ENCODE data around the gene SLC27A4.

SLC27A4 gene

GRCh38 chr9:128339761-128340690 is at the start of gene SLC27A4:
Gene SLC27A4 (plus strand): TSS chr9:128340527. CDS start chr9:128343133, 2,606 bp downstream.
- H3K27me3 Mint-ChIP-seq: no peaks in the 10 kb centered on the region
- H3K4me3 Mint-ChIP-seq: peak within 1 kb of the TSS; percentile 93
- H3K36me3 Mint-ChIP-seq: peaks cover 19% of the 10 kb centered on the region
- peak; percentile 97 for ATAC-seq
- peak within 1 kb of the TSS; percentile 68 for H3K27ac Mint-ChIP-seq
- H3K4me1 Mint-ChIP-seq: peaks cover 9% of the 10 kb centered on the region
- no peaks in the 10 kb centered on the region for H3K9me3 Mint-ChIP-seq

- Mint-ChIP-seq H3K36me3 (peaks cover 17% of the 10 kb centered on the region), H3K4me3 (no peak overlapping the region)
Measured at GRCh38 chr9:128292009-128292408, 48.3 kb upstream of the SLC27A4 start.

GRCh38 chr9:128293091-128293490 is 47.2 kb upstream of the SLC27A4 start:
- Mint-ChIP-seq H3K36me3 (peaks cover 11% of the 10 kb centered on the region), H3K4me1 (no peaks in the 10 kb centered on the region), H3K27ac (no peak overlapping the region), H3K4me3 (no peak overlapping the region), H3K27me3 (no peaks in the 10 kb centered on the region), H3K9me3 (no peaks in the 10 kb centered on the region)
- ATAC-seq: no peak

More at GRCh38 chr9:128292009-128292408, 48.3 kb upstream of the SLC27A4 start:
- no peaks in the 10 kb centered on the region for H3K27me3 Mint-ChIP-seq
- no peaks in the 10 kb centered on the region for H3K9me3 Mint-ChIP-seq
- no peak overlapping the region for H3K27ac Mint-ChIP-seq
- no peaks in the 10 kb centered on the region for H3K4me1 Mint-ChIP-seq
- ATAC-seq: no peak

GRCh38 chr9:128294142-128294541 is 46.2 kb upstream of the SLC27A4 start:
- Mint-ChIP-seq H3K27ac (no peak overlapping the region), H3K4me3 (no peak overlapping the region), H3K36me3 (peaks cover under 1% of the 10 kb centered on the region), H3K27me3 (no peaks in the 10 kb centered on the region), H3K4me1 (no peaks in the 10 kb centered on the region), H3K9me3 (no peaks in the 10 kb centered on the region)
- ATAC-seq: no peak

- no peaks in the 10 kb centered on the region for H3K4me1 Mint-ChIP-seq
- no peaks in the 10 kb centered on the region for H3K9me3 Mint-ChIP-seq
- no peaks in the 10 kb centered on the region for H3K27me3 Mint-ChIP-seq
- ATAC-seq: no peak
- no peak overlapping the region for H3K27ac Mint-ChIP-seq
- no peak overlapping the region for H3K4me3 Mint-ChIP-seq
- no peaks in the 10 kb centered on the region for H3K36me3 Mint-ChIP-seq
Measured at GRCh38 chr9:128296340-128297220, 43.7 kb upstream of the SLC27A4 start.

GRCh38 chr9:128297221-128297773 is 43.0 kb upstream of the SLC27A4 start:
- no peaks in the 10 kb centered on the region for H3K9me3 Mint-ChIP-seq
- H3K36me3 Mint-ChIP-seq: no peaks in the 10 kb centered on the region
- H3K27ac Mint-ChIP-seq: no peak overlapping the region
- no peak for ATAC-seq
- no peaks in the 10 kb centered on the region for H3K27me3 Mint-ChIP-seq
- H3K4me3 Mint-ChIP-seq: no peak overlapping the region
- no peaks in the 10 kb centered on the region for H3K4me1 Mint-ChIP-seq

- Mint-ChIP-seq H3K27ac (no peak overlapping the region), H3K27me3 (no peaks in the 10 kb centered on the region), H3K9me3 (no peaks in the 10 kb centered on the region), H3K36me3 (no peaks in the 10 kb centered on the region), H3K4me3 (no peak overlapping the region), H3K4me1 (no peaks in the 10 kb centered on the region)
- ATAC-seq: no peak
Measured at GRCh38 chr9:128298535-128299482, 41.5 kb upstream of the SLC27A4 start.

GRCh38 chr9:128304136-128304970 is 36.0 kb upstream of the SLC27A4 start:
- H3K4me3 Mint-ChIP-seq: no peak overlapping the region
- no peak overlapping the region for H3K27ac Mint-ChIP-seq
- H3K27me3 Mint-ChIP-seq: no peaks in the 10 kb centered on the region
- no peaks in the 10 kb centered on the region for H3K4me1 Mint-ChIP-seq
- no peak for ATAC-seq
- peaks cover 13% of the 10 kb centered on the region for H3K36me3 Mint-ChIP-seq
- H3K9me3 Mint-ChIP-seq: no peaks in the 10 kb centered on the region

GRCh38 chr9:128304971-128305288 is 35.4 kb upstream of the SLC27A4 start:
- ATAC-seq: no peak
- Mint-ChIP-seq H3K4me3 (no peak overlapping the region), H3K4me1 (no peaks in the 10 kb centered on the region), H3K27ac (no peak overlapping the region), H3K9me3 (no peaks in the 10 kb centered on the region), H3K27me3 (no peaks in the 10 kb centered on the region), H3K36me3 (peaks cover 19% of the 10 kb centered on the region)

GRCh38 chr9:128309551-128309950 is 30.8 kb upstream of the SLC27A4 start:
- Mint-ChIP-seq H3K27me3 (no peaks in the 10 kb centered on the region), H3K9me3 (no peaks in the 10 kb centered on the region), H3K4me3 (no peak overlapping the region), H3K27ac (no peak overlapping the region), H3K36me3 (peaks cover 45% of the 10 kb centered on the region), H3K4me1 (no peaks in the 10 kb centered on the region)
- no peak for ATAC-seq

GRCh38 chr9:128310461-128310860 is 29.9 kb upstream of the SLC27A4 start:
- H3K36me3 Mint-ChIP-seq: peaks cover 45% of the 10 kb centered on the region
- no peak for ATAC-seq
- H3K27ac Mint-ChIP-seq: no peak overlapping the region
- H3K4me3 Mint-ChIP-seq: no peak overlapping the region
- H3K27me3 Mint-ChIP-seq: no peaks in the 10 kb centered on the region
- H3K9me3 Mint-ChIP-seq: no peaks in the 10 kb centered on the region
- H3K4me1 Mint-ChIP-seq: no peaks in the 10 kb centered on the region

GRCh38 chr9:128314697-128315096 is 25.6 kb upstream of the SLC27A4 start:
- no peaks in the 10 kb centered on the region for H3K9me3 Mint-ChIP-seq
- H3K36me3 Mint-ChIP-seq: peaks cover 39% of the 10 kb centered on the region
- H3K4me3 Mint-ChIP-seq: no peak overlapping the region
- no peaks in the 10 kb centered on the region for H3K4me1 Mint-ChIP-seq
- H3K27me3 Mint-ChIP-seq: no peaks in the 10 kb centered on the region
- H3K27ac Mint-ChIP-seq: no peak overlapping the region
- ATAC-seq: no peak

GRCh38 chr9:128316421-128316820 is 23.9 kb upstream of the SLC27A4 start:
- ATAC-seq: no peak
- Mint-ChIP-seq H3K27ac (no peak overlapping the region), H3K4me1 (no peaks in the 10 kb centered on the region), H3K36me3 (peaks cover 28% of the 10 kb centered on the region), H3K4me3 (no peak overlapping the region), H3K9me3 (no peaks in the 10 kb centered on the region), H3K27me3 (no peaks in the 10 kb centered on the region)

GRCh38 chr9:128317629-128318028 is 22.7 kb upstream of the SLC27A4 start:
- H3K27ac Mint-ChIP-seq: no peak overlapping the region

More at GRCh38 chr9:128317629-128318028, 22.7 kb upstream of the SLC27A4 start:
- H3K36me3 Mint-ChIP-seq: peaks cover 26% of the 10 kb centered on the region
- H3K4me1 Mint-ChIP-seq: no peaks in the 10 kb centered on the region
- ATAC-seq: no peak
- H3K4me3 Mint-ChIP-seq: no peak overlapping the region
- H3K27me3 Mint-ChIP-seq: no peaks in the 10 kb centered on the region
- H3K9me3 Mint-ChIP-seq: no peaks in the 10 kb centered on the region

All from stimulated activated memory B cell treated with anti-CD40 and anti-IgM and Interleukin-4, amounts not matched to agents 10 μg/mL and 1 μg/mL and 100 μg/mL, for 72 hours (primary cell).